ENCODE results near the gene CYFIP1.

DNA sequence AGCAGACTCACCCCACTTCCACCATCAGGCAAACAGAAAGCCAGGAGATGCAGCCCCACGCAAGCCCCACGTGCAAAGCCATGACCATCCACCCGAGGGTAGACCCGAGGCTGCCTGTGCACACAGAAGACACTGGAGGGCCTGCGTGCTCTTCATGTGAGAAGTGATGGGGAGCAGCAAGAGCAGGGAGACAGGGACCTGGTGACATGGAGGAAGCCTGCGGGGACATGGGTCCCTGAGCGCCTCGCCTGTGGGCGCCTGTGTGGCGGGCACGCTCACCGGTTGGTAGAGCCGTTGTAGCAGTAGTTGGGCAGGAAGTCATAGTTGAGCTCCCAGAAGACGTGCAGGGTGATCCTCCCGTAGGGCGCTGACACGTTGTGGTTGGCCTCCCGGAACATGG lies 76.7 kb downstream of the CYFIP1 start:
- TF ChIP-seq, protein P1, sequence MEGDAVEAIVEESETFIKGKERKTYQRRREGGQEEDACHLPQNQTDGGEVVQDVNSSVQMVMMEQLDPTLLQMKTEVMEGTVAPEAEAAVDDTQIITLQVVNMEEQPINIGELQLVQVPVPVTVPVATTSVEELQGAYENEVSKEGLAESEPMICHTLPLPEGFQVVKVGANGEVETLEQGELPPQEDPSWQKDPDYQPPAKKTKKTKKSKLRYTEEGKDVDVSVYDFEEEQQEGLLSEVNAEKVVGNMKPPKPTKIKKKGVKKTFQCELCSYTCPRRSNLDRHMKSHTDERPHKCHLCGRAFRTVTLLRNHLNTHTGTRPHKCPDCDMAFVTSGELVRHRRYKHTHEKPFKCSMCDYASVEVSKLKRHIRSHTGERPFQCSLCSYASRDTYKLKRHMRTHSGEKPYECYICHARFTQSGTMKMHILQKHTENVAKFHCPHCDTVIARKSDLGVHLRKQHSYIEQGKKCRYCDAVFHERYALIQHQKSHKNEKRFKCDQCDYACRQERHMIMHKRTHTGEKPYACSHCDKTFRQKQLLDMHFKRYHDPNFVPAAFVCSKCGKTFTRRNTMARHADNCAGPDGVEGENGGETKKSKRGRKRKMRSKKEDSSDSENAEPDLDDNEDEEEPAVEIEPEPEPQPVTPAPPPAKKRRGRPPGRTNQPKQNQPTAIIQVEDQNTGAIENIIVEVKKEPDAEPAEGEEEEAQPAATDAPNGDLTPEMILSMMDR (conservative IDR thresholded peaks at IDR 0.05; ENCODE audit: low read depth, low read length): no peak
- no peak for TF ChIP-seq EZH2phosphoT487 (IDR thresholded peaks at IDR 0.05; ENCODE audit: borderline replicate concordance, low read length)

Measured in PC-3 (cell line).